ENCODE results near the gene HSPA12B.

- no peak for TF ChIP-seq PHF8 (conservative IDR thresholded peaks at IDR 0.05; ENCODE audit: low read depth, low read length)
- no peak for TF ChIP-seq CTBP2 (IDR thresholded peaks at IDR 0.05; ENCODE audit: borderline replicate concordance, insufficient read depth, insufficient read length, low read length)
- no peak for TF ChIP-seq CTCF (IDR thresholded peaks at IDR 0.05; ENCODE audit: control extremely low read depth in 1 of 3, insufficient read depth in 1 of 3, low read depth in 1 of 3, low read length in 3 of 3)
- no peak for TF ChIP-seq POLR2A (IDR thresholded peaks at IDR 0.05; ENCODE audit: control extremely low read depth in 1 of 2, low read depth in 2 of 2, low read length in 2 of 2)
- no peak for TF ChIP-seq EZH2 (IDR thresholded peaks at IDR 0.05; ENCODE audit: low read depth, low read length, severe bottlenecking)
- TF ChIP-seq SIX5 (IDR thresholded peaks at IDR 0.05; ENCODE audit: low read depth, low read length) = no peak
- no peak for TF ChIP-seq TBP (IDR thresholded peaks at IDR 0.05; ENCODE audit: low read depth, low read length)
- no peak for TF ChIP-seq MAFK (IDR thresholded peaks at IDR 0.05; ENCODE audit: low read depth, low read length)
- TF ChIP-seq SP1 (IDR thresholded peaks at IDR 0.05; ENCODE audit: low read depth, low read length) = no peak
- TF ChIP-seq SUZ12 (IDR thresholded peaks at IDR 0.05; ENCODE audit: low read length) = no peak
Measured at GRCh38 chr20:3693376-3693775, 39.1 kb upstream of the HSPA12B start.

Data from H1 (cell line).